NCI-H2081 (cell line): ENCODE data around the gene IRF1.
"Not testable (repeated sequence)": the region's sequence is repeated elsewhere in the genome, so short reads cannot be mapped to it uniquely, and the experiment has no call there.

Source experiments
- DNase-seq, 2 experiments: peaks; one replicate each; lab custom pipeline; 2025; lab: John Stamatoyannopoulos, UW

Gene IRF1

GRCh38 chr5:132487095-132487428 is 3.5 kb downstream of the IRF1 start:
- no peak for DNase-seq

GRCh38 chr5:132486318-132487094 is 4.1 kb downstream of the IRF1 start:
- no peak for DNase-seq

- DNase-seq = no peak
Measured at GRCh38 chr5:132485641-132486317, 4.8 kb downstream of the IRF1 start.

GRCh38 chr5:132484876-132485640 is 5.5 kb downstream of the IRF1 start:
- not testable (repeated sequence) for DNase-seq

- no peak for DNase-seq
Measured at GRCh38 chr5:132484391-132484725, 6.2 kb downstream of the IRF1 start.

GRCh38 chr5:132483661-132484390 is 6.7 kb downstream of the IRF1 start:
- DNase-seq = no peak

- no peak for DNase-seq
Measured at GRCh38 chr5:132483101-132483500, 7.5 kb downstream of the IRF1 start.

- no peak for DNase-seq
Measured at GRCh38 chr5:132481596-132482211, 8.9 kb downstream of the IRF1 start.

GRCh38 chr5:132480893-132481595 is 9.5 kb downstream of the IRF1 start:
- DNase-seq = no peak

GRCh38 chr5:132480546-132480892 is 10.1 kb downstream of the IRF1 start:
- no peak for DNase-seq

- DNase-seq = no peak
Measured at GRCh38 chr5:132480042-132480441, 10.5 kb downstream of the IRF1 start.

GRCh38 chr5:132479111-132479951 is 11.2 kb downstream of the IRF1 start:
- DNase-seq = no peak

- DNase-seq = no peak
Measured at GRCh38 chr5:132478366-132478871, 12.2 kb downstream of the IRF1 start.

GRCh38 chr5:132477784-132478365 is 12.7 kb downstream of the IRF1 start:
- DNase-seq = peak in 1 of 2 experiments; percentile 3

- peak in 1 of 2 experiments; percentile 42 for DNase-seq
Measured at GRCh38 chr5:132476876-132477781, 13.4 kb downstream of the IRF1 start.

- DNase-seq = no peak
Measured at GRCh38 chr5:132475987-132476875, 14.3 kb downstream of the IRF1 start.

- no peak for DNase-seq
Measured at GRCh38 chr5:132475497-132475882, 15.1 kb downstream of the IRF1 start.
